ENCODE results near the gene ATAD3C.
A peak's percentile ranks its signal among the peaks of the same experiment; 100 is the strongest.
"Not testable (repeated sequence)": the region's sequence is repeated elsewhere in the genome, so short reads cannot be mapped to it uniquely, and the experiment has no call there.

Gene ATAD3C

DNA sequence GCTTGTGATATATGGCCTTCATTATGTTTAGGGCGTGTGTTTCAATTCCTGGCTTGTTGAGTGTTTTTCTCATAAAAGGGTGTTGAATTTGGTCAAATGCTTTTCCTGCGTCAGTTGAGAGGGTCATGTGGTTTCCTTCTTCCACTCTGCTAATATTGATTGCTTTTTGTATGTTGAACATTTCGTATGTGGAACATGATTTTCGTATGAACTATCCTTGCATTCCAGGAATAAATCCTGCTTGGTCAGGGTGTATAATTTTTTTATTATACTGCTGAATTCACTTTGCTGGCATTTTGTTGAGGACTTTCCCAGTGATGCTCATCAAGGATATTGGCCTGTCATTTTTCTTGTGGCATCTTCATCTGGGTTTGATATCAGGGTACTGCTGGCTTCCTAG is 57.8 kb downstream of the ATAD3C start:
- DNase-seq (ENCODE audit: low read depth, low spot score) = no peak

DNA sequence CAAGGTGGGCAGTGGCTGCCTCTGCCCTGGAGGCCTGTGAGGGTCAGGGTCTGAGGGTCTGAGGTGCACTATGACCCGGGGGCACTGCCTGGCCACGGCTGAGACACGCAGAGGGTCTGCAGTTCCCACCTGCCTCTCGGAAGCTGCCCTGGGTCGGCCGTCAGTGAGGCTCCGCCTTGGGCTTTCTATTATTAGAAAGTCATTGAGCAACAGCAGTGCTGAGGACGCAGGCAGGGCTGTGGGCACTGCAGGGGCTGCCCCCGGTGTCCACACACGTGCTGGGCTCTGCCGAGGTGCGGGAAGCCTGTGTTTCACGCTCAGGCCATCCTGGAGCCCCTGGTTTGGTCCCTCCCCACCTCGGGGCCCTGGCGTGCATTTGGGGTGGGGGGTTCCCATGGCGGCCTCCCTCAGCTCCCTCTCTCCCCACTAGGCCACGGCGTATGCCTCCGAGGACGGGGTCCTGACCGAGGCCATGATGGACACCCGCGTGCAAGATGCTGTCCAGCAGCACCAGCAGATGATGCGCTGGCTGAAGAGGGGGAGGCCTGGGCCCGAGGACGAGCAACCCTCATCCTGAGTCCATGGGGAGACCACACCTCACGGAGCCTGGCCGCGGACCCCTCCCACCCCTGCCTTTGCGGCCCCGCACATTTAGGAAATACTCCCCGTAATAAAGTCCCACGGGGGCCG is 59.4 kb downstream of the ATAD3C start:
- not testable (repeated sequence) for DNase-seq (ENCODE audit: low read depth, low spot score)

DNA sequence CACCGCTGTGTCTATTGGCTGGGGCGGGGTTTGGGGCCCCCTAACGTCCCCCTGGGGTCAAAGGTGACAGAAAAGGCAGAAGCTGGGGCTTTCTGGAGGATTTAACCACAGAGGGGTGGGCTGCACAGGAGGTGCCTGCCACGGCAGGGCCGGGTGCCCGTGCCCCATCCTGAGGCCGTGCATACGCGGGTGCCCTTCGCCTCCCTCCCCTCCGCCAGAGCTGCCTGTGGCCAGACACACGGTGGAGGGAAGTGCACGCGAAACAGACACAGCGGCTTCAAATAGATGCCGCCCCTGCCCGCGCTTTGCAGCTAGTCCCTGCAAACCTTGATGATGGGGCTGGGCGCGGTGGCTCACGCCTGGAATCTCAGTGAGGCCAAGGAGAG is 60.0 kb downstream of the ATAD3C start:
- not testable (repeated sequence) for DNase-seq (ENCODE audit: low read depth, low spot score)

DNA sequence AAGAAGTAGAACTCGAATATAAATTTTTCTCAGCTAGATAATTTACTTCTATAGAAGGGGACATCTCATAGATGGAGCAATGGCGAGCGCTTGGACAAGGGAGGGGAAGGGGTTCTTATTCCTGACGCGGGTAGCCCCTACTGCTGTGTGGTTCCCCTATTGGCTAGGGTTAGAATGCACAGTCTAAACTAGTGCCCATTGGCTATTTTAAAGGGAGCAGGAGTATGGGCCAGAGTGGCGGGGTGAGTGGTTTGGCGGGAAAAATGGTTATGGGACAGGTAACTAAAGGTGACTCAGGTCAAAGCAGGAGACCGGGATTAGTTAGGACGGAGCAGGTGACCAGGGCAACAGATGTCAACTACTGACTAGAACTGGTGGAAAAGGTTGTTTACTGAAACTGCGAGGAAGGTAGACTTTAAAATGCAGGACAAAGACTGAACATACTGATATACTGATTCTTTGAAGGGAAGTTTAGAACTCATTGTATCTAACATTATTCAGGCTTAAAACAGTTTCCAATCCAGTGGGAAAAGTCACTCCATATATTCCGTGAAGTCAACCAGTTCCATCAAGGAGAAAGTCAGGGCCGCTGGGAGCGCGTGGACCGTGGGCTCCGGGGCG is 61.5 kb downstream of the ATAD3C start:
- no peak for DNase-seq (ENCODE audit: low read depth, low spot score)

DNA sequence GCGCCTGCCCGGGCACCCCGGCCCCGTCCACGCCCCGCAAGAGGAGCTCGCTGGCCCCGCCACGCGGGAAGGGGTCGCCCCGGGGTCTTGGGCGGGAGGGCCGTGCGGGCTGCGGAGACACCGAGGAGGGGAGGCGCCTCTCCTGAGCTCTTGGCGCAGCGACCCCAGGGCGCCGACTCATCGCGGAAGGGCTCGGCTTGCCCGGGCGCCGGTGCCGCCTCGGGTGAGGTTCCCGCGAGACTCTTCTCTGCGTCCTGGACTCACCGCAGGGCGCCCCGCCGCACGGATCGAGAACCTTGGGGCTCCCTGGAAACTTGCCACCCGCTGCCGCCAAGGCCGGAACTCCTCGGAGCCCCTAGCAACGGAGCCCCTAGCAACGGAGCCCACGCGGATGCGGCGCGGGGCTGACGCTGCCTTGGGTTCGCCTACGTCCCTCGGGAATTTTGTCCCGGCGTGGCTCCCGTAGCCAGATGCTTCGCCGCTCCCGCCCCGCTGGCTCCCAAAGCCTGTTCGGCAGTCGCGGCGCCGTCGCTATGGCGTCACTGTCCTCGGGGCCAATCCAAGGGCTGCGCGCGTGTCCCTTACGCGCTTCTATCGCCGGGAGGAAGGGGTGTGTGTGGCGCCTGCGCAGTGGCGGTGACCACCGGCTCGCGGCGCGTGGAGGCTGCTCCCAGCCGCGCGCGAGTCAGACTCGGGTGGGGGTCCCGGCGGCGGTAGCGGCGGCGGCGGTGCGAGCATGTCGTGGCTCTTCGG is 62.2 kb downstream of the ATAD3C start, which contains the start of gene ATAD3A:
TSS of gene ATAD3A (plus strand) at position 630 of the 753 bp plus-strand sequence. CDS start at position 737, 107 bp downstream.
- DNase-seq (ENCODE audit: low read depth, low spot score) = peak; percentile 90

DNA sequence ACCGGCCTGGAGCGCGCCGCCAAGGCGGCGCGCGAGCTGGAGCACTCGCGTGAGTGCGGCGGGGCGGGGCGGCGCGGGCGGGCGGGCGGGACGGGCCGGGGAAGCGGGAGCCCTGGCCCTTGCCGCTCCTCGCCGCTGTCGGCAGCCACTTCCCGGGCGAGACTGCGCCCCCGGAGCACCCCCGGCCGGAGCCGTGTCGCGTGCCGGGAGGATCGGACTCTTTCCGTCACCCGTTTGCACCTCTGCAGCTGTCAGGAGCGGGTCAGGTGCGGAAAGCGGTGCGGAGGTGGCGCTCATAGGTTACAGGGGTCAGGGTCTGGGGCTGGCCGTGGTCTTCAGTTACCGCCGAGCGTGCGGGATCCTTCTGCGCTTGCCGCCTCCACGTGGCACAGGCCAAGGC is 62.9 kb downstream of the ATAD3C start:
- DNase-seq (ENCODE audit: low read depth, low spot score) = not testable (repeated sequence)

- not testable (repeated sequence) for DNase-seq (ENCODE audit: low read depth, low spot score)
Observed at GRCh38 chr1:1513675-1514074, 64.2 kb downstream of the ATAD3C start.

GRCh38 chr1:1514376-1514775 is 64.9 kb downstream of the ATAD3C start:
- DNase-seq (ENCODE audit: low read depth, low spot score) = not testable (repeated sequence)

DNA sequence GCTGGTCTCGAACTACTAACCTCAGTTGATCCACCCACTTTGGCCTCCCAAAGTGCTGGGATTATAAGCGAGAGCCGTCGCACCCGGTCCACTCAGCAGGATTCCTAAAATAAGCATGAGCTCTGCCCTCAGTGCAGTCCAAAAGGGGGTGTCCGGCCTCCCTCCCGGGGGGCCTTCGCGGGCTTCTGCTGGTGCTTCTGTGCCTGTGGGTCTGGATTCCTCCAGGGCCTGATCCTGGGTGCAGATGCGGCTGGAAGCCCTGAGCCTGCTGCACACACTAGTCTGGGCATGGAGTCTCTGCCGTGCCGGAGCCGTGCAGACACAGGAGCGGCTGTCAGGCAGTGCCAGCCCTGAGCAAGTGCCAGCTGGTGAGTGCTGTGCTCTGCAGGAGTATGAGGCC is 67.4 kb downstream of the ATAD3C start:
- not testable (repeated sequence) for DNase-seq (ENCODE audit: low read depth, low spot score)

DNA sequence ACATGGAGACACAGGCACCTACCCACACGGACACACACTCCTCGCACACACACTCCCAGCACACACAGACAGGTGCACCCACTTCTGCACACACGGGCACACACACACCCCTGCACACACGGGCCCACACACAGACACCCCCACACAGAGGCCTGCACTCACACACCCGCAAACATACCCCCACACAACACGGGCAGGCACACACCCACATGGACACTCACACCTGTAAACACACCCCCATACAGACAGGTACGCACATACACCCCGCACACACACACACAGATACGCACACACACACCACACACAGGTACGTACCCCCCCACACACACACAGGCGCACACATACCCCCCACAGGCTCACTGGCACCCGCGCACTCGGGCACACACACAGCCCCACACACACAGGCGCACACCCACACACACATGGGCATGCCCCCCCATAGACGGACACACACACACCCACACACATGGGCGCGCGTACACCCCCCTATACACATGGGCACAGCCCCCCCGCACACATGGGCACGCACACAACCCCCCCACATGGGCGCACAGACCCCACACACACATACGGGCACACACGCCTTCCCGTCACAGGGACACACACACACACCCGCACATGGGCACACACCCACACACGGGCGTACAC is 68.6 kb downstream of the ATAD3C start:
- no peak for DNase-seq (ENCODE audit: low read depth, low spot score)

- not testable (repeated sequence) for DNase-seq (ENCODE audit: low read depth, low spot score)
Observed at GRCh38 chr1:1518621-1519007, 69.1 kb downstream of the ATAD3C start.
